HG03520 (cell line): Measurements from ENCODE around the gene ANKRD30B.
"Not testable (repeated sequence)": the region's sequence is repeated elsewhere in the genome, so short reads cannot be mapped to it uniquely, and the experiment has no call there.

Source experiments
- ATAC-seq: cut with Tn5 transposase; IDR thresholded peaks from one replicate; pipeline ENCODE4 v1.9.1; 2021; ENCODE audit warnings: mild to moderate bottlenecking, moderate library complexity; ENCODE audit not compliant: unreplicated experiment

Gene ANKRD30B

DNA sequence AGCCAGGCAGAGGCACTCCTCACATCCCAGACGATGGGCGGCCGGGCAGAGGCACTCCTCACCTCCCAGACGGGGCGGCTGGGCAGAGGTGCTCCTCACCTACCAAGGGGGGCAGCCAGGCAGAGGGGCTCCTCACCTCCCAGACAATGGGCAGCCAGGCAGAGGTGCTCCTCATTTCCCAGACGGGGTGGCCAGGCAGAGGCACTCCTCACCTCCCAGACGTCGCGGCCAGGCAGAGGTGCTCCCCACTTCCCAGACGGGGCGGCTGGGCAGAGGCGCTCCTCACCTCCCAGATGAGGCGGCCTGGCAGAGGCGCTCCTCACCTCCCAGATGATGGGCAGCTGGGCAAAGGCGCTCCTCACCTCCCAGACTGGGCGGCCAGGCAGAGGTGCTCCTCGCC lies 107.7 kb downstream of the ANKRD30B start:
- not testable (repeated sequence) for ATAC-seq

DNA sequence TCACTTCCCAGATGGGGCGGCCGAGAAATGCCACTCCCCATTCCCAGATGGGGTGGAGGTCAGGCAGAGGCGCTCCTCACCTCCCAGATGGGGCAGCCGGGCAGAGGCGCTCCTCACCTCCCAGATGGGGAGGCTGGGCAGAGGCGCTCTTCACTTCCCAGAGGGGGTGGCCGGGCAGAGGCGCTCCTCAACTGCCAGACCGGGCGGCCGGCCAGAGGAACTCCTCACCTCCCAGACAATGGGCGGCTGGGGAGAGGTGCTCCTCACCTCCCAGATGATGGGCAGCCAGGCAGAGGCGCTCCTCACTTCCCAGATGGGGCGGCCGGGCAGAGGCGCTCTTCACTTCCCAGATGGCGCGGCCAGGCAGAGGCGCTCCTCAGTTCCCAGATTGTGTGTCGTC lies 108.3 kb downstream of the ANKRD30B start:
- not testable (repeated sequence) for ATAC-seq

DNA sequence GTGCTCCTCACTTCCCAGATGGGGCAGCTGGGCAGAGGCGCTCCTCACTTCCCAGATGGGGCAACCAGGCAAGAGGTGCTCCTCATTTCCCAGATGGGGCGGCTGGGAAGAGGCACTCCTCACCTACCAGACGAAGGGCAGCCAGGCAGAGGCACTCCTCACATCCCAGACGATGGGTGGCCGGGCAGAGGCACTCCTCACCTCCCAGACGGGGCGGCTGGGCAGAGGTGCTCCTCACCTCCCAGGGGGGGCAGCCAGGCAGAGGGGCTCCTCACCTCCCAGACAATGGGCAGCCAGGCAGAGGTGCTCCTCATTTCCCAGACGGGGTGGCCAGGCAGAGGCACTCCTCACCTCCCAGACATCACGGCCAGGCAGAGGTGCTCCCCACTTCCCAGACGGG lies 110.5 kb downstream of the ANKRD30B start:
- ATAC-seq: not testable (repeated sequence)

DNA sequence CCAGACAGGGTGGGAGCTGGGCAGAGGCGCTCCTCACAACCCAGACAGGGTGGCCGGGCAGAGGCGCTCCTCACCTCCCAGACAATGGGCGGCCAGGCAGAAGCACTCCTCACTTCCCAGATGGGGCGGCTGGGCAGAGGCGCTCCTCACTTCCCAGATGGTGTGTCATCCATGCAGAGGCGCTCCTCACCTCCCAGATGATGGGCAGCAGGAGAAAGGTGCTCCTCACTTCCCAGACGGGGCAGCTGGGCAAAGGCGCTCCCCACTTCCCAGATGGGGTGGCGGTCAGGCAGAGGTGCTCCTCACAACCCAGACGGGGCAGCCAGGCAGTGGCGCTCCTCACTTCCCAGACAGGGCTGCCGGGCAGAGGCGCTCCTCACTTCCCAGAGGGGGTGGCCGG lies 112.0 kb downstream of the ANKRD30B start:
- not testable (repeated sequence) for ATAC-seq

DNA sequence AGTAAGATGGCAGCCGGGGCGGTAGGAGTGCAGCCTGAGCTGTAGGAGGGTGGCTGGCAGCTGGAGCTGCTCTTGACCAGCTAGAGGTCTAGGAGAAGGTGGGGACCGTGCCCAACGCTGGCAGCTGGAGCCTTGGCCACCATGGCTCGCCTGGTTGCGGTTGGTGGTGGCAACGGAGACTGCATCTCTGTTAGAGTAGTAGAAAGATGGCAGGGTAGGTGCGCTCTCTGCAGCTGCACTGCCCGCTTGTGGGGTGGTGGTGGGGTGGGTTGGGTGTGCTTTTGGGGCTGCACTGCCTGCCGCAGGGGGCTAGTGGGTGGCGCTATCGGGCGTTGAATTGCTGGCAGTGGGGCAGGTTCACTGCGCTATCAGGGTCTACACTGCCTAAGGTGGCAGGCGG lies 118.5 kb downstream of the ANKRD30B start:
- ATAC-seq: not testable (repeated sequence)

DNA sequence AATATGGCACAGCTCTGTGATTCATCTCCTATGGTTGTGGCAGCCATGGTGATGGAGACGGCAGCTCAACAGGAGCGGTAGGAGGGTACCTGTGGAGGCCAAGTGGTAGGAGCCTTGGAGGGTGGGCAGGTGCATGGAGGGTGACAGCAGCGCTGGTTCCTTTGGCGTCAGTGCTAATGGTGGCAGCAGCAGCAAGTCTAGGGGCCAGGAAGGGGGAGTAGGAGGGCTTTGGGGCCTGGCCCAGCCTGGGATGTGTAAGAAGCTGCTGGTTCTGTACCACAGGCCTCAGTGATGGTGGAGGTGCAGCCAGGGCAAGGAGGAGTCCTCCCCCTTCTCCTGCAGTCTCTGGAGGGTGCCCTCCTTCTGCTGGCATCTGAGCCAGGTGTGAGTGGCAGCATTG lies 120.0 kb downstream of the ANKRD30B start:
- ATAC-seq: not testable (repeated sequence)

DNA sequence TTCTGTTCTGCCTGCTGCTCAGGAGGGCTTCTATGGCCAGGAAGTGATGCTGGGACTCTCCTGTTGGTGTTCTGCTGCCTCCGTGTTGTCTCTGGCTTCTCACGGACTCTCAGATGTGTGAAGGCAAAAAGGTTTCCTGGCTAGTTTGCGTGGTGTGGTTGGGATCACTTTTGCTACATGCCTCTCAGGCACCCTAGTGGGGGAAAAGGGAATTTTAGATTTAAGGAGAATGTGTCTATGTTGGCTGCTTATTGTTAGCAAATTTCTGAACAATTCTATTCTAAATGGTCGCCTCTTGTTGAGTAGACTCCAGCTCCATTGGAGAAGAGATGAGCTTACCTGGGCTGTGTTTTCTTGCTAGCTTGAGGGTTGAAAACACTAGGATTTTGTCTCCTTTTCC lies 120.9 kb downstream of the ANKRD30B start:
- ATAC-seq: not testable (repeated sequence)

DNA sequence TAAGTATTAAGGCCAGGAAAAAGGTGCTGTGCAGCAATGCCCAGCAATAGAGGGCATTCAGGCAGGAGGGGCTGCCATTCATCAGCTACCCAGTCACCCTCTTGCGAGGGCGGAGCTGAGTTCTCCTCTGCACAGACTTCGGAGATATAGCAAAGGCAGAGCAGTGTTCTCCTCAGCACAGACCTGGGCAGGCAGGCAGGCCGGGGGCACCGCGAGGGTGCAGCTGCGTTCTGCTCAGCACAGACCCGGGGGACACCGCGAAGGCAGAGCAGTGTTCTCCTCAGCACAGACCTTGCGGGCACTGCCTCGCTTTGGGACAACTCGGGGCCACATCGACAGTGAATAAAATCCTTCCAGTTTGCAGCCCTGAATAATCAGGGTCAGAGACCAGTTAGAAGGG lies 130.9 kb downstream of the ANKRD30B start:
- ATAC-seq: not testable (repeated sequence)

DNA sequence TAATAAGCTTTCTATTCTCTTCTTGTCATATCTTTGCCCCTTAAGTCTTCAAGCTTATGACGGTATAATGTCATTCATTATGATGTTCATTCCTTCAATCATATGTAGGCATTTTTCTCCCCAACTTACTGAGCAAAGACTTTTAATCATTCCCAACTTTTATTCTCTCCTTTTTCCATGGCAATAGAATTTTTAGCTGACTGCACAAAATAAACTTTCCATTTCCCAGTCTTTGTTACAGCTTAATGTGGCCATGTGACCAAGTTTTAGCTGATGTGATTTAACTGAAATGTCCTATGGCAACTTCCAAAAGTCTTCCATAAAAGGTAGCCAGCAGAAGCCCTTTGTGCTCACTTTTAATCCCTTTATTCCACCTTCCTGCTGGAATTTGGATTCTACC lies 152.5 kb downstream of the ANKRD30B start:
- ATAC-seq: no peak
